ENCODE data around the gene DNER.
"Not testable (repeated sequence)": the region's sequence is repeated elsewhere in the genome, so short reads cannot be mapped to it uniquely, and the experiment has no call there.

Gene DNER

DNA sequence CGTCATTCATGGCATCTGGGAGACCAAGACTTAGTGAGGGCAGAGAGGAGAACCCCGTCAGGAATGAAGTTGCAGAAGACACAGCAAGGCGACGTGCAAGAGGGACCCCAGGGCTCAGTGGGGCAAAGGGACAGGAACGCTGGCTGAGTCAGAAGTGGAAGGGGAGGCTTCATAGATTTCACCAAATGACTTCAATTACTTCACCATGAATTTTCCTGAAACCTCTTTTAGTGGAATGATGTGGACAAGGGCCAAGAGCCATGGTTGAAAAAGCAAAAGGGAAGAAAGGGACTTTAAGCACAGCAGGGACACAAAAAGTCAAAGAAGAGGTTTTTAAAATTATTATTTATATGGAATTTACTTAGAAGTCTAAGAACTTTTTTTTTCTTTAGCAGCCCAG, 301.7 kb downstream of the DNER start:
- FAIRE-seq: no peak
- no peak for DNase-seq (ENCODE audit: insufficient read length, low spot score)

DNA sequence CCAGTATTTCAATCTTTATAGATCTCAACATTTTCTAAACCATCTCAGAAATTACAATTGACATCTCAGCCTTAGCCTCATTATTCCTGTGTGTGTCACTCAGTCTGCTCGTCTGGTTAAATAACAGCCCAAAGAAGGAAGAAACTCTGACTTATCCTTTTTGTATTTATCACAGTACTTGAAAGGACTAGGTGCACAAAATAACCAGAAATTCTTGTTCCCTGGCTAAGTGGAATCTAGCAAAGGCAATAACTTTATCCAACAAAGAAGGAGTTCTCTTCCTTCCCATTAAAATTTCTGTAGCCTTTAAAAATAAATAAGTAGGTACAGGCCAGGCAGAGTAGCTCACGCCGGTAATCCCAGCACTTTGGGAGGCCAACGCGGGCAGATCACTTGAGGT, 303.4 kb downstream of the DNER start:
- DNase-seq (ENCODE audit: insufficient read length, low spot score): no peak

DNA sequence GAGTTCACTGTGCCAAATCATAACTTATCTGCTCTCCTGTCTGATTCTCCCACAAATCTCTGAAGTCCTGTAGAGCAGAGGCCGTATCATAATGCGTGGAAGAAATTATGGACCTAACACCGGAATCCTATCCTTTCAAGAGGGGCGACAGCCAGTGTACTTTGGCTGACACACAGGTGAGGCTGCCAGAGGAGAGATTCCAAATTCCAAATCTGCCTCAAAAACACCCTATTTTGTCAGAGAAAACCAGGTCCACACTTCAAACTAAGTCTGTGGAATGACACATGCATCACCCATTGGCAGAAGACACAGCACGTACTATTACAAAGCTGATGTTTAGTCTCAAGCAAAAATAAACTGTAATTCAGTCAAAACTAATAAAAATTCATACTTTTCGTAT, 304.1 kb downstream of the DNER start:
- FAIRE-seq: no peak
- no peak for DNase-seq (ENCODE audit: insufficient read length, low spot score)

More for the DNA sequence above, 303.4 kb downstream of the DNER start:
- no peak for FAIRE-seq

DNA sequence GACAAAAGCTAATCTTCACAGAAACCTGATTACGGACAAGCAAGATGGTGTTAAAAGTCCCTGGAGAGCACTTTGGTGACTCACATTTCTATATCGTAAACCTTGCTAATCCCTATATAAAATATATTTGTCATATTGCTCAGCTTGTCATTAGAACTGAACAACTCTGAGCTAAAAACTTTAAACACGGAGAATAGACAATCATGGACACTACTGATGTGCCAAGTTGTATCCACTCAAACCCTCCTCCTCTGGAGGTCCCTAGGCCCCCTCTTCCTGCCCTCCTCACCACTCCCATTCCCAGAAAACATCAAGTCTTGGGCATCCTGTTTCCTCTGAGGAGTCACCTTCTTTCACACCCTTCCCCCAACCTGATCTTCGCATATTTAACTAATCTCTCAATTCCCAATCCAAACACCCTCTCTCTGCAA, 304.6 kb downstream of the DNER start:
- DNase-seq (ENCODE audit: insufficient read length, low spot score) (no peak), FAIRE-seq (no peak)

DNA sequence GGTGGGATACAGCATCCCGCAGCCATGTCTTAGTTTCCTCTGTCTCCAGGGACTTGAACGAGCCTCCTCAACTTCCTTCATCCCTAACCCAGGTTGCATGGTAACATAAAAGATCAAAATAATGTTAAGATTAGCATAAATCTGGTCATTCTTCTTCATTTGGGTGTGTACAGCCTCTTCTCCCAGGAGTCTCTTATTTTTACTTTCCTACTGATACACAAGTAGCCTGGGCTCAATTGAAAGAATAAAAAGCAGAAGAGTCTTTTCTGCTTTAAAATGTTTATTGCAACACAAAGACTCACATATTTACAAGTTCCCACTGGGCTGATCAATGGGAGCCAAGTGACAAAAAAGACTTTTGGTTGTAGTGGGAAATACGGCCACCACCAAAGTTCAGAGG, 305.4 kb downstream of the DNER start:
- DNase-seq (ENCODE audit: insufficient read length, low spot score) (no peak), FAIRE-seq (no peak)

DNA sequence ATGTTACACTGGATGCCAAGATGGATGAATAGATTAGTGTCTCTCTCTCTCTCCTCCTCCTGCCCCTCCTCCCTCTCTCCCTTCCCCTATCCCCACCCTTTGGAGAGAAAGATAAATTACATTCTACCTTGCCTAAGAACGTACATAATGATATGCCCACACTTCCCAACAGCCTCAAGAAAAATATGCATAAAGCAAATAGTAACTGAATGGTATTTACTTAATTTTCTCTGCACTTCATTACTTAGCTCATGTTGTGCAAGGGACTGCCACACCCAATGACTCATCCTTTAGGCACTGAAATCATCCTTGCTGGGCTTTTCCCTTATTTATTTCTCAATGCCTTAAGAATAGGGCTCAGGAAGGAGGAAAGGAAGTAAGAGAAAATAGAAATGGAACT, 306.0 kb downstream of the DNER start:
- FAIRE-seq: no peak
- DNase-seq (ENCODE audit: insufficient read length, low spot score): peak; percentile 77

DNA sequence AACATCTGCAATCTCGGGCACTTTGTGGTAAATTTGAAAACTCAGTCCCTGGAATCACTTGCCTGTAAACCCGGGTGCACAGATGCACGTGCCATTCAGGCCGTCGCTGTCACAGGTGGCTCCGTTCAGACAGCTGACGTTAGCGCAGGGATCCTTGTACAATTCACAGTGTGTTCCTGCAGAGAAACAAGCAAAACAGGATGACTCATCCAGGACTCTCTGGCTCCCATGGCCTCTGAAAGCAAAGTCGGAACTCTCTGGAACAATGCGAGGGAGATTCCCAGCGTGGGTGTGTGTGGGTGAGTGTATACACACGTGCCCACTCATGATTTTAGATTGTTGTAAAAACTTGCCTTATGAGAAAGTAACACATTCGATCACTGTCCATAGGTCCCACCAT, 307.2 kb downstream of the DNER start:
- FAIRE-seq (peak; percentile 28), DNase-seq (ENCODE audit: insufficient read length, low spot score) (no peak)

DNA sequence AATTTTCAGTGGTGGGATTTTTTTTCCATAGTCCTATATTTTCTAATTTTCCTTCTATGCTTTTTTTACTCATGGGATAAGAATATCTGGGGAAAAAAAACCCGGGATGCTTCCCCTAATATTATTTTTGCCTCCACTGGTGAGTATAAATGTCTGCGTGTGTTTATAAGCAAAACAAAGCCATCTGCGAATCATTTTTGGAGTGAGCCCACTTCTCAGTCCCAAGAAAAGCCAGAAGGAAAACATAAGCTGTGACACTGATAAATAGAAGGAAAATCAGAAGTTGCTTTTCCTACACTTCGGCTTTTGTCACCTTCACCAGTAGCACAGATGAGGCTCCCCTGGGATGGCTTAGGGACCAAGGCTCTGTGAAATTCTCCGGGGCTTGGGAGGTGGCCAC, 308.6 kb downstream of the DNER start:
- DNase-seq (ENCODE audit: insufficient read length, low spot score) (no peak), FAIRE-seq (no peak)

DNA sequence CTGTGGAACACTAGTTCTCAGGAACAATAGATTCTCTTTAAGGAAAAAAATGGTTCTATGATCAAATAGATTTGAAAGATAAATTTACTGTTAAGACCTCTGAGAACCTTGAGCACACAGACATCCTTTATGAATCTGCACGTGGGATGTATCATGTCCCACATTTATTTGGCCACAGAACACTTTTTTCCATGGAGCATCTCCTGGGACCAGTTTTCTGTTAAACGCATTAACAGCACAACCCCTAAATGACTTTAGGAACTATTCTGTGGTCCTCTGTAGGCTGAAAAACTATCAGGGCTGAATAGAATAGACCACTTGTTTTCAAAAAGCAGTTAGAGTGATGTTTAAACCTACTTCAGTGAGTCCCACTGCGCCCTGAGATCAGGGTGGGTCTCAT, 311.1 kb downstream of the DNER start:
- DNase-seq (ENCODE audit: insufficient read length, low spot score) (no peak), FAIRE-seq (no peak)

DNA sequence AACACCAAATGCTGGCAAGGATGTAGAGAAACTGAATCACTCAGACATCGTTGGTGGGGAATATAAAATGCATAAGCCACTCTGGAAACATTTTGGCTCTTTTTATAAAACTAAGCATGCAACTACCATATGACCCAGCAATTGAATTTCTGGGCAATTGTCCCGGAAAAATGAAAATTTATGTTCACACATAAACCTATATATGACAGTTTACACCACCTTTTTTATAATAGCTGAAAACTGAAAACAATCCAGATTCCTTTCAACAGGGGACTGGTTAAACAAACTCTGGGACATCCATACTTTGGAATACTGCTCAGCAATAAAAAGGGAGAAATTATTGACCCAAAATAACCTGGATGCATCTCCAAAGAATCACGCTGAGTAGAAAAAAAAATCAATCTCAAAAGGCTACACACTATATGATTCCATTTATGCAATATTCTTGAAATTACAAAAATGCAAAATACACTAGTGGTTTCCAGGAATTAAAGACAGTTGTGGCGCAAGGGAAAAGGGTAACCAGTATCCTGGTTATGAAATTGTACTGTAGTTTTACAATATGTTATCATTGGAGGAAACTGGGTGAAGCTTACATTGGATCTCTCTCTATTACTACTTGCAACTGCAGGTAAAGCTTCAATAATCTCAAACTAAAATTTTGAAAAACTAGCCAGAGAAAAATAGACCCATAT, 313.0 kb downstream of the DNER start:
- DNase-seq (ENCODE audit: insufficient read length, low spot score) (no peak), FAIRE-seq (no peak)

DNA sequence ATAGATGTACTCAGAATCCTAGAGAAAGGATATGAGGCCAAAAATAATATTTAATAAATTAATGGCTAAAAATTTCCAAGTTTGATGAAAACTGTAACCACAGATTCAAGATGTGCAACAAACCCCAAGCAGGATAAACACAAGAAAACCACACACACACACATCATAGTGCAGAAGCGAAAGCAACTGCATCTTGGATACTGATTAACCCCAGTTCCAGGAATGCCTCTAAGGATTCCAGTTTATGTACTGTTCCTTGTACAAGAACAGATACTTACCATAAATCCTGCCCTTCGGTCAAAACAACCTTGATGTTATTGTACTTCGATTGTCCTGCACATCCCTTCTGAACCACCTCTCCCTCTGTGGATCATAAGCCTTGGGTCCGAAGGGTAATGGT, 320.4 kb downstream of the DNER start:
- FAIRE-seq: no peak

DNA sequence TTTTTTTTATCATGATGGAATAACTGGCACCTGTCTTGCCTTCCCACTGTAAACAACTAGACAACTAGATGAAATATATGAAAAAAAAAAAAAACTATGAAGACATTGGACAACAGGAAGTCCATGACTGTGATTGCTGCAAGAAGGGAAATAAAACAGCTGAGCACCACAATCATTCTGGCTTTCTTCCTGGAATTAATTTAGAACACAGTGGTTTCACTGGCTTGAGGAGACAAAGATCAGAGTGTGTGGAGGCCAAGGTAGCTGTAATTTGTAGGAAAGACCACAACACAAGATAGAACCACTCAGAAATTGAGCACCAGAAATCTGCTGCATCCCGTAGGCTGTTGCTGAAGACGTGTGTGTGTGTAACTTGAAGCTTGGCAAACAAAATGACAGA, 322.2 kb downstream of the DNER start:
- no peak for DNase-seq (ENCODE audit: insufficient read length, low spot score)
- no peak for FAIRE-seq

More for the DNA sequence above, 320.4 kb downstream of the DNER start:
- DNase-seq (ENCODE audit: insufficient read length, low spot score): no peak

DNA sequence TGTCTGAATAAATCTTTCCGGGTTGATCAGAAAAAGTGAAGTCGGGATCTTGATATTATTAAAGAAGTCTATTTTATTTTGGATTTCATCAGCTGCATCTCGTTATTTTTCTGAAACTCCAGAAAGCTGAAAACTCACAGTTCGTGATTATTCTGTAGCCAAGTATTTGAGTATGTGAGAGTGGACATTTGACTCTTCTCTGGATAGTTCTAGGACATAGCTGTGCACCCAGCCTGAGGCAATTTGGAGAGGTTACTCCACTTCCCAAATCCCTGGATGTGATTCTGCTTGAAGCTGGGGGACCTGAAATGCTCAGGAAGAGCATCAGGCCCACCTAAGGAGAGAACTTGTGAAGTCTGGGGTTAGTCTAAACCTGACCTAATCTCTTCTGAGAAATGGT, 325.6 kb downstream of the DNER start:
- FAIRE-seq (no peak), DNase-seq (ENCODE audit: insufficient read length, low spot score) (no peak)

DNA sequence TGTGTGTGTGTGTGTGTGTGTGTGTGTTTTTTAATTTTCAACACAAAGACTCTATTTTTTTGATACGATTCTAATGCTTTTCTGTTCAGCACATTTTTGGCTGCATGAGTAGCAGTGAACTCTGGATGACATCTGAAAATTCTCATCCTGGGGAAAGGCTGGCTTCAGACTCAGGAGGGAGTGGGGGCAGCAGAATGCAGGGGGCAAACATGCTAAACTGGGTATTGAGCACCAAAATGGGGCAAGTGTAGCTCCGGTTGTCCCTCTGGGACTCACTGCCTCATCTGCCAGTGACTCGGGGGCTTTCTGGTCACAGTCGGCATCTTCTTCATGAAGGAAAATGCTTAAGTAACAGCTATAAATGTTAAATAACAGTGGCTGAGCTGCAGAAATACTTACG, 326.5 kb downstream of the DNER start:
- FAIRE-seq: no peak
- DNase-seq (ENCODE audit: insufficient read length, low spot score): no peak

DNA sequence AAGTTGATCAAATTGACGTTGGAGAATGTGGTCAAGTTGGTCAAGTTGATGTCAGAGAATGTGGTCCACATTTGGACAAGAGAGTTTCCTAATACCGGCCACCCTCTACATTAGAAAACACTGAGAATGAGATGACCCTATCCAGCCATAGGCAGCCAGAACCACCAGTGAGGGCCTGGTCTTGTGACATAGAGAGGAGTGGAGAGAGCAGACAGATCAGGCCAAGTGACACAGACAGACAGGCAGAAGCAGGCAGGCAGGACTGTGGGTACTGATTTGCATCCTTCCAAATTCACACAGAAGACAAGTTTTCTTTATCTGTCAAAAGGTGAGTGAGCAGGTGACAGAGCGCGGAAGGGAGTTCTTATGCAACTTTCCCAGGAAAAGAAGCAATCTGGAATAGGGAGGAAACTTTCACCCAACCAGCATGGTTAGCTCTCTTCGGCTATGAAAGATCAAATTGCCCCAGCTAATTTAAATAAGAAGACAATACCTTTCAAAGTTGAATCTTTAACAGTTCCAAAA, 334.2 kb downstream of the DNER start:
- DNase-seq (ENCODE audit: insufficient read length, low spot score) (no peak), FAIRE-seq (no peak)

DNA sequence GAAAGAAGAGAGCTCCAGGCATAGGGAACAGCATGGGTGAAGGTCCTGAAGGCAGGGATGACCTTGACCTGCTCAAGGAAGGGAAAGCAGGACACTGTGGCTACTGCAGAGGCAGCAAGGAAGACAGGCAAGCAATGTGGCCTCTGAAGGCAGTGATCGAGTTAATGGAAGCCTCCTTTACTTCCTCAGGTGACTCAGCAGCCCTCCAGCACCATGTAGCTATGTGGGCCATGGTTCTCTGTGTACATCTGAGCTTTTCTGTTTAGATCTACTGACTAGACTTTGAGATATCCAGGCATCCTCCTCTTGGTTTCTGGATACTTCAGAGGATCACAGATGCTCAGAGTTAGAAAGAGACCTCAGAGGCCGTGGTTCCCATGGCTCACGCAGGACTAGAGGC, 336.0 kb downstream of the DNER start:
- FAIRE-seq: no peak

DNA sequence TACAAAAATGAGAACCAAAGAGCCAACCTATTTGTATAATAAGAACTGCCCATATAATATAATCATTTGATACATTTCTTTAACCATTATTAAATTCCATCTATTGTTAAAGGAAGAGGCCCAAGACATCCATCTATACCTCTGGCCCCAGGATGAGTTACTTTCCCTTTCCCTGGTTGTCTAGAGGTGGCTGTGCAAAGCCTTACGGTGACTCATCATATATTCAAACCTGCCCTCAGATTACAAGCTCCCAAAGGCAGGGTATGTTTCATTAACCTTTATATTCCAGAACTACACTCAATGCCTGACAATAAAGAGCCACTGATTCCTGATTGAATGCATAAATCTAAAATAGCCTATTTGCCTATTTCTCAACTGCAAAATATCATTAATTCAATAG, 337.5 kb downstream of the DNER start:
- DNase-seq (ENCODE audit: insufficient read length, low spot score) (no peak), FAIRE-seq (no peak)

More for the DNA sequence above, 336.0 kb downstream of the DNER start:
- DNase-seq (ENCODE audit: insufficient read length, low spot score): no peak

DNA sequence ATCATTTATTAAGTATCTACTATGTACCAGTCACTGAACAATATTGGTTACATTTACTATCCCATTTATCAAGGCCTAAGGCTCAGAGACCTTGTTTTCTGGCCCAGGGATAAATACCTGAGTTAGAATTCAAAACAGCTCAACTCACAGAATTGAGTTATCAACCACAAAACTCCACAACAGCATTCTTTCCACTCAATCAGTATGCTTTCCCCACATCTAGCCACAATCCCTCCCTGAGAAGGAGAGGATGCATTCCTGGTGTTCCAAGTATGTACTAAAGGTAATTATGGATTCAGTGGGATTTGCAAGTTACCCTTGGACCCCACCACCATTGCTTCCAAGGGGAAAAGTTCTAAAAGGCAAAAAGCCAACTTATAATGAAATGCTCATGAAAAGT, 339.1 kb downstream of the DNER start:
- DNase-seq (ENCODE audit: insufficient read length, low spot score): no peak

DNA sequence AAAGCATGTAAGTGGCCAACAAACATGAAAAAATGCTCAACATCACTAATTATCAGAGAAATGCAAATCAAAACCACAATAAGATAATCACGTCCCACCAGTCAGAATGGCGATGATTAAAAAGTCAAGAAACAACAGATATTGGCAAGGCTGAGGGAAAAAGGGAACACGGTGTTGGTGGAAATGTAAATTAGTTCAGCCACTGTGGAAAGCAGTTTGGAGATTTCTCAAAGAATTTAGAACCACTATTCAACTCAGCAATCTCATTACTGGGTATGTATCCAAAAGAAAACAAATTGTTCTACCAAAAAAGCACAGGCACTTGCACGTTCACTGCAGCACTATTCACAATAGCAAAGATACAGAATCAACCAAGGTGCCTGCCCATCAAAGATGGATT, 341.0 kb downstream of the DNER start:
- not testable (repeated sequence) for DNase-seq (ENCODE audit: insufficient read length, low spot score); FAIRE-seq

More for the DNA sequence above, 339.1 kb downstream of the DNER start:
- FAIRE-seq: no peak

DNA sequence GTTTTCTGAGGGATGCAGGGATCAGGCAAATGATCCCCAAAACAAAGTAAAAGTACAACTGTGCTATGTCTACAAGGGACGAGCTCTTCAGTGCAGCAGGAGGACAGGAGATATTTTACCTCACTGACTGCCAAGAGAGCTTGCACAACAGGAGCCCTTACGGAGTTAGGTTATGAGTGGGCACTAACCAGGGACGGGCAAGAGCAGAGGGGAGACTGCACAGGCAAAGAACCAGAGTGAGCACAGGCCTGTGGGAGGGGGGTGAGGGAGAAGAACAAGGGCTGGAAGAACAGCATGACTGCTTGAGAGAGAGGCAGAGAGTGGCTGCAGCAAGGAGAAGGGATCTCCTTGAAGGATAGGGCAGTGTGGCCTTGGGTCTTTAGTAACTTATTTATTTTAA, 342.1 kb downstream of the DNER start:
- DNase-seq (ENCODE audit: insufficient read length, low spot score) (no peak), FAIRE-seq (no peak)

DNA sequence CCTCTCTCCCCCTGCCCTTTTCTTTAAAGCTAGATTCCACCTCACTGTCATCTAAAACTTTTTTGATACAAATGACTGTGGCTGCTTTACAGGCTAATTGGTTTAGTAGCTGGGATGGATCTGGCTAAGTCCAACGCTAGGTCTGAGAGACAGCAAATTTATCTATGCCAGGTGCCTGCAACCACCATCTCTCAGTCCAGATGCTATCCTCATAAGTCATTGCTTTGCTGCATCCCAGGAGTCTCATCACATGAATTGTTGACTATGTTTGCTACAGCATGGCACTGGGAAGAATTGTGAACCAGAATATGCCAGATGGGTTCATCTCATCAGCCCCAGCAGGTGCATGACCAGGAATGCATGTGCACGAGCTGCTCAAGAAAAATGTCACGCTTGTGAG, 343.3 kb downstream of the DNER start:
- FAIRE-seq (no peak), DNase-seq (ENCODE audit: insufficient read length, low spot score) (no peak)

DNA sequence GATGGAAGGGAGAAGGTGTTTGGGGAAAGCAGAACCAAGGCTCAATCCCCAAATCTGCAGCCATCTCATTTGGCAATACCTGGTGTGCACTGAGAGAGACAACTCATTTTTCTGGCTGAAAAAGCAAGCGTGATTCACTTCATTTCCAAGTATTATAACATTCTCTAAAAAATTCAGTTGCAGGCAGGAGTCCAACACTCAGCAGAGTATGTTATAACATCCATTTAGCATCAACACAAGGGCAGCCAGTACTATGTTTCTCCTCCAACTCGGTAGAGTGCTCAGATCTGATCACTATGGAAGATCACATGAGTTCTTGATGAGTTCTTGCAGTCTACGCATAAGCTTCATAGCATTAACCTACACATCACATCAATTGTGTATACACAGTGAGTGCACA, 343.8 kb downstream of the DNER start:
- DNase-seq (ENCODE audit: insufficient read length, low spot score): no peak
- no peak for FAIRE-seq
